22Rv1 (cell line): ENCODE measurements around the gene ZNF618.

Experiments used
- ZFX ChIP-seq: fragments of 450-650 bp; IDR thresholded peaks from 2 replicates; pipeline ENCODE4 v1.6.1; 2017; ENCODE audit warnings: antibody characterized with exemption, borderline replicate concordance
- TF ChIP-seq, protein P1 (sequence below): fragments of 450-650 bp; IDR thresholded peaks from 2 replicates; pipeline ENCODE4 v1.5.1; 2017; ENCODE audit warnings: mild to moderate bottlenecking

DNA sequence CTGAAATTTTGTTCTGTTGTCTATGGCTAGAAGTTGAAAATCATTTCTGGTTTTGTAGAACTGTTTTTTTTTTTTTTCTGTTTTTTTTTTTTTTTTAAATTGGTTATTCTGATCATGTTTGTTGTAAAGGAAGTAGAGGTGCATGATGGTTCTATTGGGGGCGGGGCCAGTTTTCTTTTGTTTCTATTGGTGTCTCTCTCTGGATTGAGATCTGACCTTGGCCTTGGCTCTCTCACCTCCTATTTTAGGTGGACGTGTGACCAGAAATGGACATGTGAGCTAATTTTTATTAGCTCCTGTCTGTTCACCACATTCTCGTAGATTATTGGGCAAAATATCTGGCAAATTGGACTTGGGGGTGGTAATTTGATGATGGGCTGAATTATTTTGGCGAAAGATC is 3.2 kb downstream of the ZNF618 start:
- TF ChIP-seq, protein P1, sequence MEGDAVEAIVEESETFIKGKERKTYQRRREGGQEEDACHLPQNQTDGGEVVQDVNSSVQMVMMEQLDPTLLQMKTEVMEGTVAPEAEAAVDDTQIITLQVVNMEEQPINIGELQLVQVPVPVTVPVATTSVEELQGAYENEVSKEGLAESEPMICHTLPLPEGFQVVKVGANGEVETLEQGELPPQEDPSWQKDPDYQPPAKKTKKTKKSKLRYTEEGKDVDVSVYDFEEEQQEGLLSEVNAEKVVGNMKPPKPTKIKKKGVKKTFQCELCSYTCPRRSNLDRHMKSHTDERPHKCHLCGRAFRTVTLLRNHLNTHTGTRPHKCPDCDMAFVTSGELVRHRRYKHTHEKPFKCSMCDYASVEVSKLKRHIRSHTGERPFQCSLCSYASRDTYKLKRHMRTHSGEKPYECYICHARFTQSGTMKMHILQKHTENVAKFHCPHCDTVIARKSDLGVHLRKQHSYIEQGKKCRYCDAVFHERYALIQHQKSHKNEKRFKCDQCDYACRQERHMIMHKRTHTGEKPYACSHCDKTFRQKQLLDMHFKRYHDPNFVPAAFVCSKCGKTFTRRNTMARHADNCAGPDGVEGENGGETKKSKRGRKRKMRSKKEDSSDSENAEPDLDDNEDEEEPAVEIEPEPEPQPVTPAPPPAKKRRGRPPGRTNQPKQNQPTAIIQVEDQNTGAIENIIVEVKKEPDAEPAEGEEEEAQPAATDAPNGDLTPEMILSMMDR = no peak
- TF ChIP-seq ZFX = no peak
